GM23338 (cell line): ENCODE data around the gene SUOX. TPM values are rescaled to one million over a fixed set of nuclear protein-coding genes. Genes with fewer than 3 reads are reported as not detected.

ENCODE experiments used
- ATAC-seq: fragments of 200-7000 bp; cut with Tn5 transposase; 3 replicates; pipeline ENCODE4 v1.9.1; 2020
- DNase-seq: peaks from one replicate; pipeline ENCODE4 v3.0.0-alpha.2; 2015; ENCODE audit warnings: low spot score
- H2AFZ ChIP-seq: fragments of 200-600 bp; sonication (generic); 2 replicates; pipeline ENCODE4 v1.8.0; 2016; ENCODE audit warnings: antibody characterized with exemption, mild to moderate bottlenecking, moderate library complexity
- H3F3A ChIP-seq: fragments of 200-600 bp; sonication (generic); replicated peaks from 2 replicates; pipeline ENCODE4 v1.8.0; 2017; ENCODE audit warnings: antibody characterized with exemption, mixed run types, low read depth
- H3K27ac ChIP-seq: fragments of 200-600 bp; sonication (generic); 2 replicates; pipeline ENCODE4 v1.6.1; 2016; ENCODE audit warnings: low read depth
- H3K27me3 ChIP-seq: fragments of 200-600 bp; sonication (generic); 2 replicates; pipeline ENCODE4 v1.8.0; 2016; ENCODE audit warnings: mild to moderate bottlenecking, mixed run types, moderate library complexity; ENCODE audit not compliant: insufficient read depth
- H3K36me3 ChIP-seq: fragments of 200-600 bp; sonication (generic); 2 replicates; pipeline ENCODE4 v1.8.0; 2016; ENCODE audit warnings: mild to moderate bottlenecking; ENCODE audit not compliant: insufficient read depth
- H3K4me1 ChIP-seq: fragments of 200-600 bp; sonication (generic); 2 replicates; pipeline ENCODE4 v1.8.0; 2016; ENCODE audit warnings: mild to moderate bottlenecking, moderate library complexity; ENCODE audit not compliant: insufficient read depth
- H3K4me2 ChIP-seq: fragments of 200-600 bp; sonication (generic); 2 replicates; pipeline ENCODE4 v1.7.1; 2017; ENCODE audit warnings: mixed run types
- H3K4me3 ChIP-seq: fragments of 200-600 bp; sonication (generic); 2 replicates; pipeline ENCODE4 v1.6.1; 2016; ENCODE audit warnings: mixed run types
- H3K79me2 ChIP-seq: fragments of 200-600 bp; sonication (generic); replicated peaks from 2 replicates; pipeline ENCODE4 v1.8.0; 2017; ENCODE audit warnings: mild to moderate bottlenecking; ENCODE audit not compliant: insufficient read depth
- H3K9me2 ChIP-seq: fragments of 200-600 bp; sonication (generic); 2 replicates; pipeline ENCODE4 v1.8.0; 2017; ENCODE audit not compliant: insufficient read depth
- H4K20me1 ChIP-seq: fragments of 200-600 bp; sonication (generic); replicated peaks from 2 replicates; pipeline ENCODE4 v1.8.0; 2017; ENCODE audit warnings: mild to moderate bottlenecking; ENCODE audit not compliant: insufficient read depth
- H3K27ac Mint-ChIP-seq: 2 replicates; pipeline ENCODE4 v1.8.0; 2020; ENCODE audit warnings: inconsistent platforms, mild to moderate bottlenecking, moderate library complexity, mixed read lengths
- H3K27me3 Mint-ChIP-seq: 3 replicates; pipeline ENCODE4 v1.8.0; 2022; ENCODE audit warnings: low read depth, mild to moderate bottlenecking, moderate library complexity, mixed read lengths, inconsistent platforms; ENCODE audit not compliant: insufficient read depth, poor library complexity
- H3K36me3 Mint-ChIP-seq: 3 replicates; pipeline ENCODE4 v1.8.0; 2021; ENCODE audit warnings: low read depth, mild to moderate bottlenecking, inconsistent platforms, moderate library complexity, mixed read lengths
- H3K4me1 Mint-ChIP-seq: 3 replicates; pipeline ENCODE4 v1.8.0; 2020; ENCODE audit warnings: mild to moderate bottlenecking, inconsistent platforms, mixed read lengths
- H3K4me3 Mint-ChIP-seq: 3 replicates; pipeline ENCODE4 v1.8.0; 2021; ENCODE audit warnings: moderate library complexity, mild to moderate bottlenecking, inconsistent platforms, mixed read lengths
- H3K9me3 Mint-ChIP-seq: 3 replicates; pipeline ENCODE4 v1.8.0; 2020; ENCODE audit warnings: moderate library complexity, mild to moderate bottlenecking, inconsistent platforms, mixed read lengths
- CREB1 ChIP-seq: fragments of 250-450 bp; sonication (Bioruptor Pico); IDR thresholded peaks from 2 replicates; pipeline ENCODE4 v1.5.0; 2020; ENCODE audit warnings: low read depth, mild to moderate bottlenecking, moderate library complexity
- EZH2 ChIP-seq: fragments of 200-600 bp; sonication (generic); IDR thresholded peaks from one replicate; pipeline ENCODE4 v1.8.0; 2017; ENCODE audit warnings: antibody characterized with exemption, mild to moderate bottlenecking, low read depth; ENCODE audit not compliant: unreplicated experiment
- JUNB ChIP-seq: IDR thresholded peaks from one replicate; pipeline ENCODE4 v1.6.1; 2016; ENCODE audit warnings: antibody characterized with exemption; ENCODE audit not compliant: unreplicated experiment
- NANOG ChIP-seq: IDR thresholded peaks from 2 replicates; pipeline ENCODE4 v1.6.1; 2016; ENCODE audit warnings: antibody characterized with exemption, borderline replicate concordance
- POLR2AphosphoS5 ChIP-seq: IDR thresholded peaks from 2 replicates; pipeline ENCODE4 v1.6.1; 2016; ENCODE audit warnings: antibody characterized with exemption, low read depth
- STAT1 ChIP-seq: IDR thresholded peaks from one replicate; pipeline ENCODE4 v1.6.1; 2016; ENCODE audit warnings: antibody characterized with exemption; ENCODE audit not compliant: unreplicated experiment
- ZNF331 ChIP-seq: fragments of 250-450 bp; sonication (Bioruptor Pico); IDR thresholded peaks from 2 replicates; pipeline ENCODE4 v1.5.0; 2020; ENCODE audit warnings: low read depth, mild to moderate bottlenecking, moderate library complexity
- polyA plus RNA-seq: library from polyadenylated mRNA; unstranded; fragments of >200 nt; fragmentation: Nextera tagmentation; extraction: Ambion mirVana; gene quantifications from 2 replicates; pipeline ENCODE4 v1.2.1, GENCODE V29; 2016
- total RNA-seq: library from RNA; depleted of rRNA; stranded (reverse); fragments of >200 nt; shearing (Covaris generic); gene quantifications from 2 replicates; pipeline ENCODE4 v1.2.3, GENCODE V29; 2014
- TF ChIP-seq, protein P1 (sequence below): IDR thresholded peaks from one replicate; pipeline ENCODE4 v1.6.1; 2018; ENCODE audit warnings: antibody characterized with exemption; ENCODE audit not compliant: unreplicated experiment
- TF ChIP-seq, protein P2 (sequence below): IDR thresholded peaks from 2 replicates; pipeline ENCODE4 v1.6.1; 2016; ENCODE audit warnings: antibody characterized with exemption
- TF ChIP-seq, protein P3 (sequence below), 2 experiments: fragments of 200-600 bp in 1 of 2; sonication (generic) in 1 of 2; conservative IDR thresholded peaks; 2 replicates each; pipeline versions ENCODE4 v1.5.1 to v1.6.1; 2016 to 2017; ENCODE audit warnings: antibody characterized with exemption in 2 of 2, low read depth in 2 of 2, mild to moderate bottlenecking in 2 of 2, moderate library complexity in 1 of 2

Gene SUOX
- total and polyA plus RNA-seq, 2 experiments from 2014 or later: 14.0 to 27.5 TPM

DNA sequence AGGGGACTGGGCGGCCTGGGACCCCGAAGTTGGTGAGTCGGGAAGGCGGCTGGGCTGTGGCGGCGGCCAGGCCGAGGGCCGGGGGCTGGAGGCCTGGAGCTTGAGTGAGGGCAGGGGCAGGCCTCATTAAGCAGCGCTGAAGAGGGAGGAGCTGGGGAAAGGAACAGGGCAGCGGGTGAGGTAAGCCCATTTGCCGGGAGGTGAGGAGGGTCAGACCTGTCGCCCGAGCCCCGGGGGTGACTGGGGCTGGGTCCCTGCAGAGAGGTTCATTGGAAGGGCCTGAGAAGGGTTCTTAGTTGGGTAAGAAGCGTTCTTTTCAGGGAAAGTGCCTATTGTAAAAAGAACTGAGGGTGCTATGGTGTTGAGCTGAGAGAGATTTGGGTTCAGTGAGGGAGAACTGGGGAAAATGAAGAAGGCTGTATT is 22.8 kb upstream of the SUOX start (continued):
- TF ChIP-seq CREB1 (CRISPR knock-in tag) (no peak), NANOG (no peak), EZH2 (no peak), ZNF331 (CRISPR knock-in tag) (no peak), POLR2AphosphoS5 (no peak), JUNB (no peak), STAT1 (no peak)
- TF ChIP-seq, protein P1, sequence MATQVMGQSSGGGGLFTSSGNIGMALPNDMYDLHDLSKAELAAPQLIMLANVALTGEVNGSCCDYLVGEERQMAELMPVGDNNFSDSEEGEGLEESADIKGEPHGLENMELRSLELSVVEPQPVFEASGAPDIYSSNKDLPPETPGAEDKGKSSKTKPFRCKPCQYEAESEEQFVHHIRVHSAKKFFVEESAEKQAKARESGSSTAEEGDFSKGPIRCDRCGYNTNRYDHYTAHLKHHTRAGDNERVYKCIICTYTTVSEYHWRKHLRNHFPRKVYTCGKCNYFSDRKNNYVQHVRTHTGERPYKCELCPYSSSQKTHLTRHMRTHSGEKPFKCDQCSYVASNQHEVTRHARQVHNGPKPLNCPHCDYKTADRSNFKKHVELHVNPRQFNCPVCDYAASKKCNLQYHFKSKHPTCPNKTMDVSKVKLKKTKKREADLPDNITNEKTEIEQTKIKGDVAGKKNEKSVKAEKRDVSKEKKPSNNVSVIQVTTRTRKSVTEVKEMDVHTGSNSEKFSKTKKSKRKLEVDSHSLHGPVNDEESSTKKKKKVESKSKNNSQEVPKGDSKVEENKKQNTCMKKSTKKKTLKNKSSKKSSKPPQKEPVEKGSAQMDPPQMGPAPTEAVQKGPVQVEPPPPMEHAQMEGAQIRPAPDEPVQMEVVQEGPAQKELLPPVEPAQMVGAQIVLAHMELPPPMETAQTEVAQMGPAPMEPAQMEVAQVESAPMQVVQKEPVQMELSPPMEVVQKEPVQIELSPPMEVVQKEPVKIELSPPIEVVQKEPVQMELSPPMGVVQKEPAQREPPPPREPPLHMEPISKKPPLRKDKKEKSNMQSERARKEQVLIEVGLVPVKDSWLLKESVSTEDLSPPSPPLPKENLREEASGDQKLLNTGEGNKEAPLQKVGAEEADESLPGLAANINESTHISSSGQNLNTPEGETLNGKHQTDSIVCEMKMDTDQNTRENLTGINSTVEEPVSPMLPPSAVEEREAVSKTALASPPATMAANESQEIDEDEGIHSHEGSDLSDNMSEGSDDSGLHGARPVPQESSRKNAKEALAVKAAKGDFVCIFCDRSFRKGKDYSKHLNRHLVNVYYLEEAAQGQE: no peak
- TF ChIP-seq, protein P2, sequence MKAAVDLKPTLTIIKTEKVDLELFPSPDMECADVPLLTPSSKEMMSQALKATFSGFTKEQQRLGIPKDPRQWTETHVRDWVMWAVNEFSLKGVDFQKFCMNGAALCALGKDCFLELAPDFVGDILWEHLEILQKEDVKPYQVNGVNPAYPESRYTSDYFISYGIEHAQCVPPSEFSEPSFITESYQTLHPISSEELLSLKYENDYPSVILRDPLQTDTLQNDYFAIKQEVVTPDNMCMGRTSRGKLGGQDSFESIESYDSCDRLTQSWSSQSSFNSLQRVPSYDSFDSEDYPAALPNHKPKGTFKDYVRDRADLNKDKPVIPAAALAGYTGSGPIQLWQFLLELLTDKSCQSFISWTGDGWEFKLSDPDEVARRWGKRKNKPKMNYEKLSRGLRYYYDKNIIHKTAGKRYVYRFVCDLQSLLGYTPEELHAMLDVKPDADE: no peak

DNA sequence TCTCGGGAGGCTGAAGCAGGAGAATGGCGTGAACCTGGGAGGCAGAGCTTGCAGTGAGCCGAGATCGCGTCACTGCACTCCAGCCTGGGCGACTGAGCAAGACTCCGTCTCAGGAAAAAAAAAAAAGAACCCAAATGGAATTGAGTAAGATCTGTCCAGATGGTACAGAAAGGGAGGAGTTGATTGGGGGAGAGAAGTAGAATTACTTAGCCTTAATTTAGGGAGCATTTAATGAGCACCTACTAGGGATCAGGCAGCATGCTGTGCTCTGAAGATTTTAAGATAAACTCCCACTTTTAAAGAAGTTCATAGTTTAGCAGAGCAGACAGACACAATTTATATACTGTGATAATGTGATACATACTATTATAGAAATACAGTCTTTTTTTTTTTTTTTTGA is 18.7 kb upstream of the SUOX start:
- H3K4me1 Mint-ChIP-seq: peaks cover 5% of the 10 kb centered on the region; the same call in 2 of the 3 replicates
- no peak for ATAC-seq
- Histone ChIP-seq H3K9me2 (no peaks in the 10 kb centered on the region), H3K27ac (no peak overlapping the region), H4K20me1 (peaks cover 15% of the 10 kb centered on the region), H3K79me2 (peaks cover 59% of the 10 kb centered on the region), H3F3A (peaks cover 7% of the 10 kb centered on the region; the same call in 1 of the 2 replicates), H3K4me1 (no peaks in the 10 kb centered on the region), H3K27me3 (no peaks in the 10 kb centered on the region), H2AFZ (no peak overlapping the region), H3K36me3 (0 out of 2 replicates have a peak, but pooled peaks cover 6% of the 10 kb centered on the region), H3K4me3 (no peak overlapping the region), H3K4me2 (no peak overlapping the region)
- peaks cover 24% of the 10 kb centered on the region for H3K36me3 Mint-ChIP-seq
- H3K27ac Mint-ChIP-seq: no peak overlapping the region
- DNase-seq: no peak
- H3K4me3 Mint-ChIP-seq: no peak overlapping the region; the same call in 2 of the 3 replicates
- no peaks in the 10 kb centered on the region for H3K27me3 Mint-ChIP-seq
- no peaks in the 10 kb centered on the region for H3K9me3 Mint-ChIP-seq
- no peak for TF ChIP-seq CREB1 (CRISPR knock-in tag)
- no peak for TF ChIP-seq STAT1
- TF ChIP-seq, protein P3, sequence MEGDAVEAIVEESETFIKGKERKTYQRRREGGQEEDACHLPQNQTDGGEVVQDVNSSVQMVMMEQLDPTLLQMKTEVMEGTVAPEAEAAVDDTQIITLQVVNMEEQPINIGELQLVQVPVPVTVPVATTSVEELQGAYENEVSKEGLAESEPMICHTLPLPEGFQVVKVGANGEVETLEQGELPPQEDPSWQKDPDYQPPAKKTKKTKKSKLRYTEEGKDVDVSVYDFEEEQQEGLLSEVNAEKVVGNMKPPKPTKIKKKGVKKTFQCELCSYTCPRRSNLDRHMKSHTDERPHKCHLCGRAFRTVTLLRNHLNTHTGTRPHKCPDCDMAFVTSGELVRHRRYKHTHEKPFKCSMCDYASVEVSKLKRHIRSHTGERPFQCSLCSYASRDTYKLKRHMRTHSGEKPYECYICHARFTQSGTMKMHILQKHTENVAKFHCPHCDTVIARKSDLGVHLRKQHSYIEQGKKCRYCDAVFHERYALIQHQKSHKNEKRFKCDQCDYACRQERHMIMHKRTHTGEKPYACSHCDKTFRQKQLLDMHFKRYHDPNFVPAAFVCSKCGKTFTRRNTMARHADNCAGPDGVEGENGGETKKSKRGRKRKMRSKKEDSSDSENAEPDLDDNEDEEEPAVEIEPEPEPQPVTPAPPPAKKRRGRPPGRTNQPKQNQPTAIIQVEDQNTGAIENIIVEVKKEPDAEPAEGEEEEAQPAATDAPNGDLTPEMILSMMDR (conservative IDR thresholded peaks at IDR 0.05; ENCODE audit: low read depth in 2 of 2): no peak
- TF ChIP-seq, protein P1: no peak
